A549 (cell line): ENCODE data around the gene PPP1R3E. TPM values are rescaled to one million over a fixed set of nuclear protein-coding genes. Genes with fewer than 3 reads are reported as not detected.

Experiments
- ATAC-seq, 2 experiments: fragments of 200-7000 bp in 1 of 2; fragments of >200 bp in 1 of 2; cut with Nextera tagmentation in 1 of 2; cut with Tn5 transposase in 1 of 2; 3 replicates each; pipeline versions ENCODE4 v1.8.0 to v1.9.1; 2018 to 2020; ENCODE audit warnings: mild to moderate bottlenecking in 1 of 2, moderate library complexity in 1 of 2
- CTCF ChIA-PET: fragments of 300-600 bp; sonication (Branson Sonifier 250); formaldehyde crosslinking; extraction: SDS; loops from one replicate; lab custom pipeline; 2021; ENCODE audit warnings: antibody characterized with exemption, inconsistent platforms; lab: Yijun Ruan, JAX
- POLR2A ChIA-PET: fragments of 350-600 bp; formaldehyde crosslinking; extraction: SDS; loops from one replicate; lab custom pipeline; 2021; ENCODE audit warnings: antibody characterized with exemption, inconsistent platforms; lab: Yijun Ruan, JAX
- DNase-seq, 2 experiments: peaks; one replicate each; pipeline versions ENCODE4 v3.0.0 to v3.0.0-alpha.2; 2011 to 2016; ENCODE audit warnings: low read depth in 1 of 2, low spot score in 1 of 2
- FAIRE-seq: peaks from 2 replicates; lab custom pipeline; 2011; peaks lifted over from hg19 to GRCh38; lab: Jason Lieb, UNC
- H3K27ac ChIP-seq, 2 experiments: fragments of >200 bp; sonication (Bioruptor Twin); formaldehyde crosslinking; 3 replicates each; pipeline ENCODE4 v1.5.1; 2016 to 2017
- H3K4me1 ChIP-seq: fragments of >200 bp; sonication (Bioruptor Twin); formaldehyde crosslinking; 3 replicates; pipeline ENCODE4 v1.6.1; 2016
- H3K4me2 ChIP-seq: fragments of >200 bp; sonication (Bioruptor Twin); formaldehyde crosslinking; 3 replicates; pipeline ENCODE4 v1.6.1; 2016
- H3K4me3 ChIP-seq: fragments of >200 bp; sonication (Bioruptor Twin); formaldehyde crosslinking; 3 replicates; pipeline ENCODE4 v1.5.1; 2016
- H3K9me3 ChIP-seq: fragments of >200 bp; sonication (Bioruptor Twin); formaldehyde crosslinking; 3 replicates; pipeline ENCODE4 v1.6.1; 2016
- CBX8 ChIP-seq: fragments of 200-600 bp; sonication (generic); IDR thresholded peaks from 2 replicates; pipeline ENCODE4 v1.6.1; 2016
- CHD4 ChIP-seq: fragments of 200-600 bp; sonication (generic); IDR thresholded peaks from 2 replicates; pipeline ENCODE4 v1.6.1; 2016; ENCODE audit warnings: antibody characterized with exemption, mild to moderate bottlenecking, borderline replicate concordance
- EHMT2 ChIP-seq: fragments of 200-600 bp; sonication (generic); IDR thresholded peaks from 2 replicates; pipeline ENCODE4 v1.6.1; 2016; ENCODE audit warnings: antibody characterized with exemption, low read depth, mild to moderate bottlenecking, moderate library complexity
- HOXB5 ChIP-seq: fragments of 250-450 bp; sonication (Bioruptor Pico); IDR thresholded peaks from 2 replicates; pipeline ENCODE4 v1.5.0; 2020; ENCODE audit warnings: mild to moderate bottlenecking, moderate library complexity
- JUN ChIP-seq, 2 experiments: fragments of >200 bp; sonication (Bioruptor Twin); formaldehyde crosslinking; IDR thresholded peaks; 2 replicates in 1 of 2; 3 replicates in 1 of 2; pipeline ENCODE4 v1.6.1; 2016 to 2017
- KDM5A ChIP-seq: fragments of 200-600 bp; sonication (generic); IDR thresholded peaks from 2 replicates; pipeline ENCODE4 v1.6.1; 2016; ENCODE audit warnings: antibody characterized with exemption, mild to moderate bottlenecking
- MAFK ChIP-seq: fragments of 450-650 bp; IDR thresholded peaks from 2 replicates; pipeline ENCODE4 v1.6.1; 2014; ENCODE audit not compliant: partially characterized antibody
- MYC ChIP-seq: IDR thresholded peaks from 2 replicates; pipeline ENCODE4 v1.6.1; 2012; ENCODE audit warnings: mild to moderate bottlenecking, inconsistent platforms, low read length, improper control_type of control experiment, borderline replicate concordance
- NPAS2 ChIP-seq: fragments of 250-450 bp; sonication (Bioruptor Pico); IDR thresholded peaks from 2 replicates; pipeline ENCODE4 v1.8.0; 2022; ENCODE audit warnings: mild to moderate bottlenecking, moderate library complexity, borderline replicate concordance
- PHF8 ChIP-seq: fragments of 200-600 bp; sonication (generic); IDR thresholded peaks from 2 replicates; pipeline ENCODE4 v1.6.1; 2016; ENCODE audit warnings: low read depth, mild to moderate bottlenecking, antibody characterized with exemption, moderate library complexity, borderline replicate concordance
- POLR2A ChIP-seq: IDR thresholded peaks from 2 replicates; pipeline ENCODE4 v1.6.1; 2012; ENCODE audit warnings: mild to moderate bottlenecking, low read length
- RAD21 ChIP-seq, 2 experiments: fragments of >200 bp in 1 of 2; sonication (Bioruptor Twin) in 1 of 2; formaldehyde crosslinking in 1 of 2; IDR thresholded peaks in 1 of 2; conservative IDR thresholded peaks in 1 of 2; 2 replicates in 1 of 2; 3 replicates in 1 of 2; pipeline ENCODE4 v1.6.1; 2012 to 2018; ENCODE audit warnings: inconsistent platforms in 1 of 2
- RFX5 ChIP-seq: fragments of 450-650 bp; IDR thresholded peaks from 2 replicates; pipeline ENCODE4 v1.7.1; 2014; ENCODE audit warnings: antibody characterized with exemption, mild to moderate bottlenecking, moderate library complexity
- TFCP2L1 ChIP-seq: fragments of 250-450 bp; sonication (Bioruptor Pico); IDR thresholded peaks from 2 replicates; pipeline ENCODE4 v1.5.0; 2021; ENCODE audit warnings: mild to moderate bottlenecking
- ZC3H11A ChIP-seq: fragments of 450-650 bp; IDR thresholded peaks from 2 replicates; pipeline ENCODE4 v1.6.1; 2014; ENCODE audit warnings: antibody characterized with exemption, mild to moderate bottlenecking
- ZNF302 ChIP-seq: fragments of 250-450 bp; sonication (Bioruptor Pico); IDR thresholded peaks from 2 replicates; pipeline ENCODE4 v1.9.0; 2021; ENCODE audit warnings: inconsistent platforms, mild to moderate bottlenecking, moderate library complexity
- WGBS: methylation state at CpG from one replicate; pipeline ENCODE4 v1.1.6; 2017; ENCODE audit errors: missing lambda C conversion rate; 5-methylcytosine and 5-hydroxymethylcytosine counted together
- polyA plus RNA-seq, 4 experiments: library from polyadenylated mRNA; depleted of rRNA in 3 of 4; stranded (reverse); fragments of >200 nt; fragmentation: RNase III in 1 of 4; extraction: RNeasy Plus Mini Kit Qiagen cat#74134 plus additional on column Dnase treatment in 1 of 4; gene quantifications; 2 replicates in 3 of 4; 3 replicates in 1 of 4; pipeline ENCODE4 v1.2.3, GENCODE V29; 2011 to 2017
- TF ChIP-seq, protein P1 (sequence below): fragments of >200 bp; sonication (Bioruptor Twin); formaldehyde crosslinking; IDR thresholded peaks from 3 replicates; pipeline ENCODE4 v1.5.1; 2016
- TF ChIP-seq, protein P2 (sequence below): IDR thresholded peaks from 2 replicates; pipeline ENCODE4 v1.6.1; 2012
- TF ChIP-seq, protein P3 (sequence below): fragments of 450-650 bp; IDR thresholded peaks from 2 replicates; pipeline ENCODE4 v1.6.1; 2014; ENCODE audit warnings: antibody characterized with exemption
- TF ChIP-seq, protein P4 (sequence below): fragments of 200-600 bp; sonication (generic); IDR thresholded peaks from 2 replicates; pipeline ENCODE4 v1.6.1; 2016; ENCODE audit warnings: antibody characterized with exemption, mild to moderate bottlenecking, moderate library complexity

The PPP1R3E gene
- polyA plus RNA-seq, 2 of the 4 experiments (the other 2 are of a cell fraction), result 7.5 to 11.1 TPM

DNA sequence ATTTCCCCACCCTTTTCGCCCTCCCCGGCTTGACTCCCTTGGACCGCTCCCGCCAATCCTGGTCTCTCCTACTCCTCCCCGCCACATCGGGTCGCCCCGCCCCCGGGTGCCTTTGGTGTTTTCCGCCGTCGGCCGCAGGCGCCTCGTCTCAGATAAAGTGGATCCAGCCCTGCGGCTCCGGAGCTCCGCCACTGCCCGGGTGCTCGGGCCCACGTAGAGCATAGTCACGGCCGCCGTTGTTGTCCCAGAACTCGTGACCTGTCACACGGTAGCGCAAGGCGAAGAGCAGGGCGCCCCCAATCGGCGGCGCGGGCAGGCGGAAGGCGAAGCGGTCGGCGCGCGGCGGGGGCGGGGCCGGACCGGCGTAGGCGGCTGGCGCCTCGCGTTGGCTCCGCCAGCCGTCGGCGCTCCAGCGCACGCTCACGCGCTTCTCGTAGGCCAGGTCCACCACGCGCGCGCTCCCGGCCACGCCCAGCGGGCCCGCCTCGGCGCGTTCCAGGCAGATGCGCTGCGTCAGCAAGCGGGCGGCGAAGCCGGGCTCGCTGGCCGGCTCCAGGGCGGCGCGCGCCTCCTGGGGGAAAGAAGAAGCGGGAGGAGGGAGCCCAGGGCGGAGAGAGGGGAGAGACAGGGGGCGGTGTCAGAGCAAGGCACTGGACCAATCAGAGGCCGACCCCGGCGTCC lies 1.2 kb downstream of the PPP1R3E start:
- TF ChIP-seq ZC3H11A, result no peak
- peak; percentile 66; the same call in 1 of the 2 replicates for TF ChIP-seq RFX5
- TF ChIP-seq, protein P1, sequence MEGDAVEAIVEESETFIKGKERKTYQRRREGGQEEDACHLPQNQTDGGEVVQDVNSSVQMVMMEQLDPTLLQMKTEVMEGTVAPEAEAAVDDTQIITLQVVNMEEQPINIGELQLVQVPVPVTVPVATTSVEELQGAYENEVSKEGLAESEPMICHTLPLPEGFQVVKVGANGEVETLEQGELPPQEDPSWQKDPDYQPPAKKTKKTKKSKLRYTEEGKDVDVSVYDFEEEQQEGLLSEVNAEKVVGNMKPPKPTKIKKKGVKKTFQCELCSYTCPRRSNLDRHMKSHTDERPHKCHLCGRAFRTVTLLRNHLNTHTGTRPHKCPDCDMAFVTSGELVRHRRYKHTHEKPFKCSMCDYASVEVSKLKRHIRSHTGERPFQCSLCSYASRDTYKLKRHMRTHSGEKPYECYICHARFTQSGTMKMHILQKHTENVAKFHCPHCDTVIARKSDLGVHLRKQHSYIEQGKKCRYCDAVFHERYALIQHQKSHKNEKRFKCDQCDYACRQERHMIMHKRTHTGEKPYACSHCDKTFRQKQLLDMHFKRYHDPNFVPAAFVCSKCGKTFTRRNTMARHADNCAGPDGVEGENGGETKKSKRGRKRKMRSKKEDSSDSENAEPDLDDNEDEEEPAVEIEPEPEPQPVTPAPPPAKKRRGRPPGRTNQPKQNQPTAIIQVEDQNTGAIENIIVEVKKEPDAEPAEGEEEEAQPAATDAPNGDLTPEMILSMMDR, result peak; percentile 92
- TF ChIP-seq CBX8, result no peak
- TF ChIP-seq MAFK, result peak; percentile 100
- TF ChIP-seq, protein P2, sequence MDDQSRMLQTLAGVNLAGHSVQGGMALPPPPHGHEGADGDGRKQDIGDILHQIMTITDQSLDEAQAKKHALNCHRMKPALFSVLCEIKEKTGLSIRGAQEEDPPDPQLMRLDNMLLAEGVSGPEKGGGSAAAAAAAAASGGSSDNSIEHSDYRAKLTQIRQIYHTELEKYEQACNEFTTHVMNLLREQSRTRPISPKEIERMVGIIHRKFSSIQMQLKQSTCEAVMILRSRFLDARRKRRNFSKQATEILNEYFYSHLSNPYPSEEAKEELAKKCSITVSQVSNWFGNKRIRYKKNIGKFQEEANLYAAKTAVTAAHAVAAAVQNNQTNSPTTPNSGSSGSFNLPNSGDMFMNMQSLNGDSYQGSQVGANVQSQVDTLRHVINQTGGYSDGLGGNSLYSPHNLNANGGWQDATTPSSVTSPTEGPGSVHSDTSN, result no peak
- peak; percentile 45; the same call in 1 of the 2 replicates for TF ChIP-seq PHF8
- TF ChIP-seq HOXB5 (CRISPR knock-in tag), result no peak
- 0 out of 2 replicates have a peak, but pooled peaks have one; percentile 48 for TF ChIP-seq NPAS2 (CRISPR knock-in tag)
- TF ChIP-seq POLR2A, result peak; percentile 45
- TF ChIP-seq ZNF302, result no peak
- TF ChIP-seq JUN (IDR thresholded peaks at IDR 0.05), result peak in 1 of 2 experiments; percentile 62; a peak in 3 of 5 replicates
- TF ChIP-seq KDM5A, result no peak
- TF ChIP-seq MYC, result peak; percentile 82
- TF ChIP-seq, protein P3, sequence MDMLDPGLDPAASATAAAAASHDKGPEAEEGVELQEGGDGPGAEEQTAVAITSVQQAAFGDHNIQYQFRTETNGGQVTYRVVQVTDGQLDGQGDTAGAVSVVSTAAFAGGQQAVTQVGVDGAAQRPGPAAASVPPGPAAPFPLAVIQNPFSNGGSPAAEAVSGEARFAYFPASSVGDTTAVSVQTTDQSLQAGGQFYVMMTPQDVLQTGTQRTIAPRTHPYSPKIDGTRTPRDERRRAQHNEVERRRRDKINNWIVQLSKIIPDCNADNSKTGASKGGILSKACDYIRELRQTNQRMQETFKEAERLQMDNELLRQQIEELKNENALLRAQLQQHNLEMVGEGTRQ, result peak; percentile 61
- ATAC-seq, result peak; percentile 82 to 89
- ChIA-PET CTCF (interaction anchor here (0.7 to 12.8 kb wide), 15 partner anchors 9 to 258 kb away, joined by 3 to 254 read pairs (median 3); partner anchors contain the start of genes HOMEZ and PABPN1), POLR2A (interaction anchor here (0.9 to 4.1 kb wide), 9 partner anchors 10 to 914 kb away, joined by 3 to 40 read pairs (median 5); partner anchors contain the start of genes ACIN1, C14orf119, HOMEZ and MDP1)
- peak; percentile 96 to 97 for DNase-seq
- Histone ChIP-seq H3K27ac (peak overlapping the region; percentile 92), H3K4me1 (peaks cover 23% of the 10 kb centered on the region), H3K4me3 (peak overlapping the region; percentile 63), H3K4me2 (peak overlapping the region; percentile 98), H3K9me3 (no peaks in the 10 kb centered on the region)
- 4% methylated on average over 4 of the region's 87 CpGs for WGBS
- no peak for FAIRE-seq

DNA sequence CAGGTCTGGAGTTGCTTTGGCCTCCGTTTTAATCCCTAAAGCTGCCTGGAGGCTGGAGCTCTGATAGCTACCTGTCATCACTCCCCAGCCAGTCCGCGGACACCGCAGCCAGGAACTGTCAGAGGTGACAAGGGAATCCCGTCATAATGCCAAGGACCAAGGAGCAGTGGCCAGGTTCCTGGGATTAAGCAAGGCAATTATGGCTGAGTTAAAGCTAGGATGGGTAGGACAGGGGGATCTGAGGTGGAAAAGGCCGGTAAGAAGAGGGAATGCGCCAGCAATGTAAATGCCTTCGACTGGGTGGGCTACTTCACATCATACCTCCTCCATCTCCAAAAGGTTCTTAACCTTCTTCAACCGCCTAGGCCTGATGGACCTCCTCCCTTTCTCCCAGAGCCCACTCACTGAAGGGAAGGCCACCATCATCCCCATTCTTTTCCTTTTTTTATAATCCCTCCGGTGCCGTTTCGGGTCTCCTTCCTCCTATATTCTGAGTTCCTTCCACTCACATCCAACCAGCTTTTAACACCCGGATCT lies 1.9 kb downstream of the PPP1R3E start:
- WGBS, result 22% methylated on average over 13 of the region's 13 CpGs
- no peak for TF ChIP-seq RAD21 (conservative IDR thresholded peaks at IDR 0.05 in 1 of 2, IDR thresholded peaks at IDR 0.05 in 1 of 2)
- TF ChIP-seq, protein P4, sequence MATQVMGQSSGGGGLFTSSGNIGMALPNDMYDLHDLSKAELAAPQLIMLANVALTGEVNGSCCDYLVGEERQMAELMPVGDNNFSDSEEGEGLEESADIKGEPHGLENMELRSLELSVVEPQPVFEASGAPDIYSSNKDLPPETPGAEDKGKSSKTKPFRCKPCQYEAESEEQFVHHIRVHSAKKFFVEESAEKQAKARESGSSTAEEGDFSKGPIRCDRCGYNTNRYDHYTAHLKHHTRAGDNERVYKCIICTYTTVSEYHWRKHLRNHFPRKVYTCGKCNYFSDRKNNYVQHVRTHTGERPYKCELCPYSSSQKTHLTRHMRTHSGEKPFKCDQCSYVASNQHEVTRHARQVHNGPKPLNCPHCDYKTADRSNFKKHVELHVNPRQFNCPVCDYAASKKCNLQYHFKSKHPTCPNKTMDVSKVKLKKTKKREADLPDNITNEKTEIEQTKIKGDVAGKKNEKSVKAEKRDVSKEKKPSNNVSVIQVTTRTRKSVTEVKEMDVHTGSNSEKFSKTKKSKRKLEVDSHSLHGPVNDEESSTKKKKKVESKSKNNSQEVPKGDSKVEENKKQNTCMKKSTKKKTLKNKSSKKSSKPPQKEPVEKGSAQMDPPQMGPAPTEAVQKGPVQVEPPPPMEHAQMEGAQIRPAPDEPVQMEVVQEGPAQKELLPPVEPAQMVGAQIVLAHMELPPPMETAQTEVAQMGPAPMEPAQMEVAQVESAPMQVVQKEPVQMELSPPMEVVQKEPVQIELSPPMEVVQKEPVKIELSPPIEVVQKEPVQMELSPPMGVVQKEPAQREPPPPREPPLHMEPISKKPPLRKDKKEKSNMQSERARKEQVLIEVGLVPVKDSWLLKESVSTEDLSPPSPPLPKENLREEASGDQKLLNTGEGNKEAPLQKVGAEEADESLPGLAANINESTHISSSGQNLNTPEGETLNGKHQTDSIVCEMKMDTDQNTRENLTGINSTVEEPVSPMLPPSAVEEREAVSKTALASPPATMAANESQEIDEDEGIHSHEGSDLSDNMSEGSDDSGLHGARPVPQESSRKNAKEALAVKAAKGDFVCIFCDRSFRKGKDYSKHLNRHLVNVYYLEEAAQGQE, result no peak
- no peak for TF ChIP-seq TFCP2L1
- no peak for TF ChIP-seq EHMT2
- no peak for TF ChIP-seq CHD4
- ATAC-seq, result no peak
- CTCF ChIA-PET, result interaction anchor here (0.7 to 12.8 kb wide), 15 partner anchors 9 to 260 kb away, joined by 3 to 254 read pairs (median 3); partner anchors contain the start of genes HOMEZ and PABPN1
- peaks cover 17% of the 10 kb centered on the region for H3K4me1 ChIP-seq
- peak overlapping the region; percentile 63 for H3K4me3 ChIP-seq
- no peaks in the 10 kb centered on the region for H3K9me3 ChIP-seq
- H3K4me2 ChIP-seq, result peak overlapping the region; percentile 98
- no peak for FAIRE-seq
- POLR2A ChIA-PET, result interaction anchor here (0.5 to 4.1 kb wide), 7 partner anchors 14 to 446 kb away, joined by 3 to 40 read pairs (median 7); partner anchors contain the start of genes ACIN1, C14orf119, HOMEZ and PABPN1
- H3K27ac ChIP-seq, result peak overlapping the region; percentile 85 to 92
- DNase-seq, result no peak
